Erythroblast (primary cell): ENCODE data around the gene CRYBA2.
A peak's percentile ranks its signal among the peaks of the same experiment; 100 is the strongest.

ENCODE experiments used
- DNase-seq, 2 experiments: peaks; one replicate each; lab custom pipeline; 2025; lab: John Stamatoyannopoulos, UW
- GATA1 ChIP-seq: IDR thresholded peaks from 2 replicates; pipeline ENCODE4 v1.6.1; 2011; ENCODE audit warnings: low read depth, mild to moderate bottlenecking, control low read depth, low read length, moderate library complexity
- POLR2A ChIP-seq: IDR thresholded peaks from 2 replicates; pipeline ENCODE4 v1.6.1; 2011; ENCODE audit warnings: mild to moderate bottlenecking, low read length

CRYBA2 gene

GRCh38 chr2:218986148-218986761, 7.0 kb downstream of the CRYBA2 start:
- TF ChIP-seq POLR2A (no peak), GATA1 (no peak)
- DNase-seq, result no peak

- TF ChIP-seq GATA1, result no peak
- no peak for TF ChIP-seq POLR2A
- no peak for DNase-seq
Measured at GRCh38 chr2:218985325-218986091, 7.7 kb downstream of the CRYBA2 start.

- no peak for DNase-seq
- no peak for TF ChIP-seq GATA1
- TF ChIP-seq POLR2A, result no peak
Measured at GRCh38 chr2:218985021-218985324, 8.2 kb downstream of the CRYBA2 start, which contains the start of gene FEV. Gene FEV (minus strand): TSS chr2:218985184. CDS start chr2:218985075, 109 bp downstream.

GRCh38 chr2:218984239-218985020, 8.8 kb downstream of the CRYBA2 start:
- no peak for DNase-seq
- TF ChIP-seq POLR2A (no peak), GATA1 (no peak)

- TF ChIP-seq GATA1, result no peak
- TF ChIP-seq POLR2A, result no peak
- no peak for DNase-seq
Measured at GRCh38 chr2:218983934-218984238, 9.3 kb downstream of the CRYBA2 start.

GRCh38 chr2:218983263-218983933, 9.8 kb downstream of the CRYBA2 start:
- TF ChIP-seq POLR2A, result no peak
- TF ChIP-seq GATA1, result no peak
- DNase-seq, result no peak

GRCh38 chr2:218982586-218983262, 10.5 kb downstream of the CRYBA2 start:
- TF ChIP-seq POLR2A (no peak), GATA1 (no peak)
- DNase-seq, result no peak

GRCh38 chr2:218981881-218982585, 11.2 kb downstream of the CRYBA2 start:
- no peak for TF ChIP-seq GATA1
- no peak for TF ChIP-seq POLR2A
- no peak for DNase-seq

- TF ChIP-seq GATA1 (no peak), POLR2A (no peak)
Measured at GRCh38 chr2:218981390-218981880, 11.8 kb downstream of the CRYBA2 start.

GRCh38 chr2:218980735-218981389, 12.4 kb downstream of the CRYBA2 start:
- DNase-seq, result no peak
- TF ChIP-seq POLR2A (no peak), GATA1 (no peak)

More at GRCh38 chr2:218981390-218981880, 11.8 kb downstream of the CRYBA2 start:
- no peak for DNase-seq

- TF ChIP-seq POLR2A, result no peak
- TF ChIP-seq GATA1, result no peak
- DNase-seq, result peak; percentile 77 to 86
Measured at GRCh38 chr2:218979846-218980734, 13.1 kb downstream of the CRYBA2 start.
